ES-I3 (cell line): ENCODE measurements around the gene UROC1.
A peak's percentile ranks its signal among the peaks of the same experiment; 100 is the strongest.

ENCODE experiments used
- H3K36me3 ChIP-seq: 2 replicates; pipeline ENCODE4 v1.6.1; 2013; ENCODE audit warnings: mild to moderate bottlenecking, low read length, control low read depth, moderate library complexity; ENCODE audit not compliant: insufficient read depth
- H3K4me1 ChIP-seq: 2 replicates; pipeline ENCODE4 v1.6.1; 2013; ENCODE audit warnings: mild to moderate bottlenecking, control low read depth, low read length; ENCODE audit not compliant: insufficient read depth
- H3K9ac ChIP-seq: 2 replicates; pipeline ENCODE4 v1.6.1; 2013; ENCODE audit warnings: low read depth, mild to moderate bottlenecking, low read length, moderate library complexity
- H3K9me3 ChIP-seq: 2 replicates; pipeline ENCODE4 v1.6.1; 2013; ENCODE audit warnings: mild to moderate bottlenecking, low read length, moderate library complexity; ENCODE audit not compliant: control insufficient read depth, insufficient read depth

Gene UROC1

GRCh38 chr3:126528800-126529541 is 11.4 kb upstream of the UROC1 start:
- no peak overlapping the region for H3K9ac ChIP-seq
- no peaks in the 10 kb centered on the region; the same call in 1 of the 2 replicates for H3K4me1 ChIP-seq

GRCh38 chr3:126528419-126528799 is 10.8 kb upstream of the UROC1 start:
- Histone ChIP-seq H3K9me3 (no peaks in the 10 kb centered on the region), H3K36me3 (no peaks in the 10 kb centered on the region), H3K9ac (no peak overlapping the region), H3K4me1 (no peaks in the 10 kb centered on the region; the same call in 1 of the 2 replicates)

More at GRCh38 chr3:126528800-126529541, 11.4 kb upstream of the UROC1 start:
- Histone ChIP-seq H3K36me3 (no peaks in the 10 kb centered on the region), H3K9me3 (no peaks in the 10 kb centered on the region)

GRCh38 chr3:126527455-126528211 is 10.1 kb upstream of the UROC1 start:
- H3K36me3 ChIP-seq = no peaks in the 10 kb centered on the region
- no peak overlapping the region for H3K9ac ChIP-seq
- H3K4me1 ChIP-seq = no peaks in the 10 kb centered on the region; the same call in 1 of the 2 replicates
- H3K9me3 ChIP-seq = no peaks in the 10 kb centered on the region

GRCh38 chr3:126527006-126527405 is 9.4 kb upstream of the UROC1 start:
- no peaks in the 10 kb centered on the region; the same call in 1 of the 2 replicates for H3K4me1 ChIP-seq
- H3K36me3 ChIP-seq = no peaks in the 10 kb centered on the region
- H3K9ac ChIP-seq = no peak overlapping the region
- H3K9me3 ChIP-seq = no peaks in the 10 kb centered on the region

- Histone ChIP-seq H3K4me1 (no peaks in the 10 kb centered on the region; the same call in 1 of the 2 replicates), H3K36me3 (no peaks in the 10 kb centered on the region), H3K9ac (no peak overlapping the region), H3K9me3 (no peaks in the 10 kb centered on the region)
Observed at GRCh38 chr3:126526668-126527005, 9.1 kb upstream of the UROC1 start.

GRCh38 chr3:126525853-126526667 is 8.5 kb upstream of the UROC1 start:
- Histone ChIP-seq H3K4me1 (no peaks in the 10 kb centered on the region; the same call in 1 of the 2 replicates), H3K9ac (no peak overlapping the region)

GRCh38 chr3:126525091-126525852 is 7.7 kb upstream of the UROC1 start:
- Histone ChIP-seq H3K9me3 (no peaks in the 10 kb centered on the region), H3K36me3 (no peaks in the 10 kb centered on the region), H3K4me1 (no peaks in the 10 kb centered on the region; the same call in 1 of the 2 replicates), H3K9ac (peak overlapping the region; percentile 71; the same call in 1 of the 2 replicates)

More at GRCh38 chr3:126525853-126526667, 8.5 kb upstream of the UROC1 start:
- Histone ChIP-seq H3K9me3 (no peaks in the 10 kb centered on the region), H3K36me3 (no peaks in the 10 kb centered on the region)

GRCh38 chr3:126524429-126524988 is 6.9 kb upstream of the UROC1 start:
- peak overlapping the region; percentile 71 for H3K9ac ChIP-seq
- no peaks in the 10 kb centered on the region for H3K9me3 ChIP-seq
- H3K4me1 ChIP-seq = no peaks in the 10 kb centered on the region; the same call in 1 of the 2 replicates
- no peaks in the 10 kb centered on the region for H3K36me3 ChIP-seq

GRCh38 chr3:126523745-126524428 is 6.3 kb upstream of the UROC1 start, which contains the start of gene CHST13:
CHST13 (plus strand) TSS chr3:126524155; CDS start chr3:126524333, 178 bp downstream.
- Histone ChIP-seq H3K36me3 (no peaks in the 10 kb centered on the region), H3K9me3 (no peaks in the 10 kb centered on the region), H3K9ac (peak within 1 kb of the TSS; percentile 71), H3K4me1 (no peaks in the 10 kb centered on the region; the same call in 1 of the 2 replicates)

GRCh38 chr3:126522363-126522788 is 4.8 kb upstream of the UROC1 start:
- Histone ChIP-seq H3K36me3 (no peaks in the 10 kb centered on the region), H3K9me3 (no peaks in the 10 kb centered on the region), H3K4me1 (no peaks in the 10 kb centered on the region; the same call in 1 of the 2 replicates), H3K9ac (no peak overlapping the region)

- Histone ChIP-seq H3K9ac (no peak overlapping the region), H3K36me3 (no peaks in the 10 kb centered on the region), H3K4me1 (no peaks in the 10 kb centered on the region; the same call in 1 of the 2 replicates), H3K9me3 (no peaks in the 10 kb centered on the region)
Observed at GRCh38 chr3:126521122-126521891, 3.7 kb upstream of the UROC1 start.
